ENCODE measurements around the gene MIA3. TPM values are rescaled to one million over a fixed set of nuclear protein-coding genes. Genes with fewer than 3 reads are reported as not detected.

MIA3 gene
- total RNA-seq (ENCODE audit: low replicate concordance), result 31.1 and 46.3 TPM in 2 replicates

GRCh38 chr1:222618001-222618879 lies at the start of gene MIA3:
MIA3 (plus strand) TSS chr1:222618097; CDS start chr1:222618111, 14 bp downstream.
- Histone ChIP-seq H3K4me2 (peak within 1 kb of the TSS; percentile 86), H3K4me3 (peak within 1 kb of the TSS; percentile 98), H3F3A (ENCODE audit: low read depth) (peaks cover 6% of the 10 kb centered on the region), H2AFZ (replicated peaks) (peak within 1 kb of the TSS; percentile 98), H3K9me3 (ENCODE audit: low read depth) (no peaks in the 10 kb centered on the region), H3K27ac (no peak within 1 kb of the TSS), H3K27me3 (peaks cover 24% of the 10 kb centered on the region), H4K20me1 (ENCODE audit: low read depth) (peaks cover 21% of the 10 kb centered on the region), H3K4me1 (peaks cover 15% of the 10 kb centered on the region), H3K9ac (peak within 1 kb of the TSS; percentile 82), H3K79me2 (ENCODE audit: low read depth) (peaks cover 36% of the 10 kb centered on the region), H3K36me3 (no peaks in the 10 kb centered on the region)
- Mint-ChIP-seq H3K4me3 (peak within 1 kb of the TSS; percentile 94), H3K36me3 (peaks cover 7% of the 10 kb centered on the region), H3K27ac (peak within 1 kb of the TSS; percentile 67), H3K27me3 (ENCODE audit: insufficient read depth, low read depth) (peaks cover 10% of the 10 kb centered on the region), H3K4me1 (peaks cover 13% of the 10 kb centered on the region), H3K9me3 (no peaks in the 10 kb centered on the region)
- peak; percentile 91 for DNase-seq (ENCODE audit: low spot score)
- TF ChIP-seq EZH2 (IDR thresholded peaks at IDR 0.05) (no peak), CTCF (IDR thresholded peaks at IDR 0.05) (no peak), EZH2phosphoT487 (IDR thresholded peaks at IDR 0.05) (no peak)

- Mint-ChIP-seq H3K27ac (no peak overlapping the region), H3K4me3 (no peak overlapping the region), H3K27me3 (ENCODE audit: insufficient read depth, low read depth) (no peaks in the 10 kb centered on the region), H3K36me3 (peaks cover 39% of the 10 kb centered on the region), H3K4me1 (no peaks in the 10 kb centered on the region), H3K9me3 (peaks cover 8% of the 10 kb centered on the region)
- H3K79me2 ChIP-seq (ENCODE audit: low read depth), result no peaks in the 10 kb centered on the region
- H3K36me3 ChIP-seq, result peaks cover 7% of the 10 kb centered on the region
- H2AFZ ChIP-seq (replicated peaks), result no peak overlapping the region
- no peaks in the 10 kb centered on the region for H3K4me1 ChIP-seq
- no peak overlapping the region for H3K4me3 ChIP-seq
- H3K4me2 ChIP-seq, result no peak overlapping the region
- H3K27ac ChIP-seq, result no peak overlapping the region
- DNase-seq (ENCODE audit: low spot score), result no peak
- H3F3A ChIP-seq (ENCODE audit: low read depth), result no peaks in the 10 kb centered on the region
- no peaks in the 10 kb centered on the region for H3K27me3 ChIP-seq
- no peaks in the 10 kb centered on the region for H4K20me1 ChIP-seq (ENCODE audit: low read depth)
- H3K9ac ChIP-seq, result no peak overlapping the region
- H3K9me3 ChIP-seq (ENCODE audit: low read depth), result no peaks in the 10 kb centered on the region
- TF ChIP-seq EZH2 (IDR thresholded peaks at IDR 0.05), result no peak
- no peak for TF ChIP-seq CTCF (IDR thresholded peaks at IDR 0.05)
- TF ChIP-seq EZH2phosphoT487 (IDR thresholded peaks at IDR 0.05), result no peak
These were observed 47.1 kb upstream of the MIA3 start for GRCh38 chr1:222570837-222571236.

GRCh38 chr1:222579316-222579715 lies 38.6 kb upstream of the MIA3 start:
- H3K4me3 ChIP-seq, result no peak overlapping the region
- H3K27ac ChIP-seq, result no peak overlapping the region
- no peaks in the 10 kb centered on the region for H3K4me1 ChIP-seq
- no peaks in the 10 kb centered on the region for H3K27me3 Mint-ChIP-seq (ENCODE audit: insufficient read depth, low read depth)
- no peaks in the 10 kb centered on the region for H3K27me3 ChIP-seq
- no peaks in the 10 kb centered on the region for H4K20me1 ChIP-seq (ENCODE audit: low read depth)
- H3K4me1 Mint-ChIP-seq, result no peaks in the 10 kb centered on the region
- peaks cover 24% of the 10 kb centered on the region for H3K36me3 Mint-ChIP-seq
- H3K4me2 ChIP-seq, result no peak overlapping the region
- TF ChIP-seq CTCF (IDR thresholded peaks at IDR 0.05) (no peak), EZH2 (IDR thresholded peaks at IDR 0.05) (no peak), EZH2phosphoT487 (IDR thresholded peaks at IDR 0.05) (no peak)
- DNase-seq (ENCODE audit: low spot score), result no peak
- H3K9me3 Mint-ChIP-seq, result no peaks in the 10 kb centered on the region
- no peak overlapping the region for H3K9ac ChIP-seq
- H3F3A ChIP-seq (ENCODE audit: low read depth), result no peaks in the 10 kb centered on the region
- H3K27ac Mint-ChIP-seq, result no peak overlapping the region
- no peak overlapping the region for H2AFZ ChIP-seq (replicated peaks)
- H3K79me2 ChIP-seq (ENCODE audit: low read depth), result no peaks in the 10 kb centered on the region
- H3K36me3 ChIP-seq, result no peaks in the 10 kb centered on the region
- no peaks in the 10 kb centered on the region for H3K9me3 ChIP-seq (ENCODE audit: low read depth)
- H3K4me3 Mint-ChIP-seq, result no peak overlapping the region
